SU-DHL-6 (cell line): ENCODE results near the gene MTCL1.

ENCODE experiments used
- H2AFZ ChIP-seq: fragments of 200-600 bp; sonication (generic); 2 replicates; pipeline ENCODE4 v1.6.1; 2014; ENCODE audit warnings: low read depth, mild to moderate bottlenecking, moderate library complexity, mixed read lengths, antibody characterized with exemption, low read length; ENCODE audit not compliant: severe bottlenecking
- H3F3A ChIP-seq: fragments of 200-600 bp; shearing (Covaris generic); 2 replicates; pipeline ENCODE4 v1.6.0; 2016; ENCODE audit warnings: antibody characterized with exemption, mild to moderate bottlenecking; ENCODE audit not compliant: insufficient read depth
- H3K27ac ChIP-seq: fragments of 200-600 bp; sonication (generic); 2 replicates; pipeline ENCODE4 v1.5.1; 2016; ENCODE audit warnings: low read depth, mild to moderate bottlenecking, low read length, moderate library complexity, mixed read lengths
- H3K27me3 ChIP-seq: fragments of 200-600 bp; sonication (generic), shearing (Covaris generic); 2 replicates; pipeline ENCODE4 v1.6.0; 2014; ENCODE audit warnings: mild to moderate bottlenecking, low read length
- H3K36me3 ChIP-seq: fragments of 200-600 bp; sonication (generic); 2 replicates; pipeline ENCODE4 v1.6.1; 2014; ENCODE audit warnings: mild to moderate bottlenecking, low read length, mixed read lengths
- H3K4me2 ChIP-seq: fragments of 300-600, 200-600 bp; shearing (Covaris generic), sonication (generic); 2 replicates; pipeline ENCODE4 v1.6.0; 2014; ENCODE audit warnings: low read length, low read depth, mild to moderate bottlenecking; ENCODE audit not compliant: poor library complexity, severe bottlenecking
- H3K4me3 ChIP-seq: fragments of 200-600 bp; sonication (generic); 2 replicates; pipeline ENCODE4 v1.5.1; 2014; ENCODE audit warnings: antibody characterized with exemption, low read length, mild to moderate bottlenecking, mixed read lengths; ENCODE audit not compliant: insufficient read depth, poor library complexity, severe bottlenecking
- H3K79me2 ChIP-seq: fragments of 200-600 bp; sonication (generic); 2 replicates; pipeline ENCODE4 v1.6.1; 2014; ENCODE audit warnings: mild to moderate bottlenecking, low read length, moderate library complexity; ENCODE audit not compliant: insufficient read depth
- H3K9ac ChIP-seq: fragments of 200-600 bp; sonication (generic); 2 replicates; pipeline ENCODE4 v1.7.0; 2014; ENCODE audit warnings: mild to moderate bottlenecking, low read length
- H3K9me2 ChIP-seq: fragments of 200-600 bp; sonication (generic); replicated peaks from 2 replicates; pipeline ENCODE4 v1.6.1; 2014; ENCODE audit warnings: low read length; ENCODE audit not compliant: insufficient read depth
- H3K9me3 ChIP-seq: fragments of 200-600 bp; sonication (generic); 2 replicates; pipeline ENCODE4 v1.6.1; 2014; ENCODE audit warnings: low read length, mixed read lengths; ENCODE audit not compliant: insufficient read depth
- H4K20me1 ChIP-seq: fragments of 200-600 bp; sonication (generic); 2 replicates; pipeline ENCODE4 v1.6.1; 2014; ENCODE audit warnings: low read depth, mild to moderate bottlenecking, antibody characterized with exemption, low read length, moderate library complexity, mixed read lengths
- EZH2phosphoT487 ChIP-seq: fragments of 200-600 bp; sonication (generic), shearing (Covaris generic); conservative IDR thresholded peaks from 2 replicates; pipeline ENCODE4 v1.6.1; 2018; ENCODE audit warnings: mild to moderate bottlenecking, antibody characterized with exemption, low read length, moderate library complexity, mixed read lengths
- TF ChIP-seq, protein P1 (sequence below): fragments of 200-600 bp; sonication (generic); IDR thresholded peaks from one replicate; pipeline ENCODE4 v1.5.1; 2017; ENCODE audit warnings: antibody characterized with exemption, mild to moderate bottlenecking, low read length, moderate library complexity; ENCODE audit not compliant: insufficient read depth, poor library complexity, severe bottlenecking

Gene MTCL1

DNA sequence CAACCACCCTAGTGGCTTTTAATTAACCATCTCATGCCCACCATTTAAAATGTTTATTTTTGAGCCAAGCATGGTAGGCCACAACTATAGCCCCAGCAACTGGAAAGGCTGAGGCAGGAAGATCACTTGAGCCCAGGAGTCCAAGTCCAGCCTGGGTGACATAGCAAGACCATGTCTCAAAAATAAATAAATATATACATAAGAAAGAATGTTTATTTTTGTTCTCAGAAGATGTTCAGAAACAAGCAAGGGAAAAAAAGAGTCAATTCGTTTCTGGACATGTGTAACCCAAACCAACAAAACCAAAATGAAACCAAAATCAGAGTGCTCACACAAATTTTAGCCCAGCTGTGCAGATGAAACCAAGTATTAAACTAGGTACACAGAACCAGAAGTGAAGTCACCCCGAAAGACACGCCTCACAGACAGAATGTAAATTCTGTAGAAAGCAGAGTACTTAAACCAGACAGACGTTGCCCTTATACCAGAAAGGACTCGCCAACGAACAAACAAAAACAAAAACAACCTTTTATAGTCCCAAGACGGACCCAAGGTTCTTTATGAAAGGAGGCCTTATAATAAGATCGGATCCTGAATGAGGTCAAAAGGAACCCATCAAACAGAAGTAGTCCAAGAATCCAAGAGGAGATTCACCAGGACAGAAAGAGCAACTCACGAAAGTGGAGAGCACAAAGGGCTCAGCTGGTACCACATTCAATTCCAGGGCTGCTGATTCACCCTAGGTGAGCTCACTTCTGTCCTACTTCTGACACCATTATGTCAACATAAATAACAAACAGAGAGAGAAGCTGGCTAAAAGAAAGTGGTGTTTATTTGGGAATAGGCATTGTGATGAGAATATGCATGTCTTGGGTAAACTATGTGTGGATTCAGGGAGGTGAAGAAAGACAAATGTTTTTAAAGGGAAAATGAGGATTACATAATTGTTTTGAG, 31.8 kb upstream of the MTCL1 start:
- Histone ChIP-seq H3K27ac (no peak overlapping the region), H2AFZ (no peak overlapping the region)

DNA sequence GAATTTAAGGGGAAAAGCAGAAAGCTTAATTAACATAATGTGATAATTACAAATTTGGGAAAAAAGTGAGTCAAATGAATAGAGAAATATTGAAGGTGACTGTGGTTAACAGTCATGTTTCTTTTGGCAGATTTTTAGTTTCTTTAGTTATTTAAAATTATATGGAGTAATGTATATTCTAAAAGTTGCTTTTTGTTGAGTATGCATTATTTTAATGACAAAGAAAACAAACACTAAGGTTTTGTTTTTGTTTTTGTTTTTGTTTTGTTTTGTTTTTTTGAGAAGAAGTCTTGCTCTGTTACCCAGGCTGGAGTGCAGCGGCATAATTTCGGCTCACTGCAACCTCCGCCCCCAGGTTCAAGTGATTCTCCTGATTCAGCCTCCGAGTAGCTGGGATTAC, 30.3 kb upstream of the MTCL1 start:
- TF ChIP-seq EZH2phosphoT487, result no peak
- TF ChIP-seq, protein P1, sequence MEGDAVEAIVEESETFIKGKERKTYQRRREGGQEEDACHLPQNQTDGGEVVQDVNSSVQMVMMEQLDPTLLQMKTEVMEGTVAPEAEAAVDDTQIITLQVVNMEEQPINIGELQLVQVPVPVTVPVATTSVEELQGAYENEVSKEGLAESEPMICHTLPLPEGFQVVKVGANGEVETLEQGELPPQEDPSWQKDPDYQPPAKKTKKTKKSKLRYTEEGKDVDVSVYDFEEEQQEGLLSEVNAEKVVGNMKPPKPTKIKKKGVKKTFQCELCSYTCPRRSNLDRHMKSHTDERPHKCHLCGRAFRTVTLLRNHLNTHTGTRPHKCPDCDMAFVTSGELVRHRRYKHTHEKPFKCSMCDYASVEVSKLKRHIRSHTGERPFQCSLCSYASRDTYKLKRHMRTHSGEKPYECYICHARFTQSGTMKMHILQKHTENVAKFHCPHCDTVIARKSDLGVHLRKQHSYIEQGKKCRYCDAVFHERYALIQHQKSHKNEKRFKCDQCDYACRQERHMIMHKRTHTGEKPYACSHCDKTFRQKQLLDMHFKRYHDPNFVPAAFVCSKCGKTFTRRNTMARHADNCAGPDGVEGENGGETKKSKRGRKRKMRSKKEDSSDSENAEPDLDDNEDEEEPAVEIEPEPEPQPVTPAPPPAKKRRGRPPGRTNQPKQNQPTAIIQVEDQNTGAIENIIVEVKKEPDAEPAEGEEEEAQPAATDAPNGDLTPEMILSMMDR, result no peak
- H3K9me3 ChIP-seq, result no peaks in the 10 kb centered on the region
- H3K9ac ChIP-seq, result no peak overlapping the region
- no peaks in the 10 kb centered on the region for H3K79me2 ChIP-seq
- H3K4me3 ChIP-seq, result no peak overlapping the region
- H3F3A ChIP-seq, result no peaks in the 10 kb centered on the region
- no peak overlapping the region for H2AFZ ChIP-seq
- H3K27ac ChIP-seq, result no peak overlapping the region
- H3K4me2 ChIP-seq, result no peak overlapping the region
- no peaks in the 10 kb centered on the region for H4K20me1 ChIP-seq
- H3K36me3 ChIP-seq, result no peaks in the 10 kb centered on the region
- no peaks in the 10 kb centered on the region for H3K9me2 ChIP-seq
- no peaks in the 10 kb centered on the region for H3K27me3 ChIP-seq

More for the DNA sequence above, 31.8 kb upstream of the MTCL1 start:
- Histone ChIP-seq H3K27me3 (no peaks in the 10 kb centered on the region), H3K4me3 (no peak overlapping the region), H3K4me2 (no peak overlapping the region), H3K79me2 (no peaks in the 10 kb centered on the region), H4K20me1 (no peaks in the 10 kb centered on the region), H3F3A (no peaks in the 10 kb centered on the region), H3K36me3 (no peaks in the 10 kb centered on the region), H3K9ac (no peak overlapping the region), H3K9me2 (no peaks in the 10 kb centered on the region), H3K9me3 (no peaks in the 10 kb centered on the region)
- TF ChIP-seq, protein P1, result no peak
- no peak for TF ChIP-seq EZH2phosphoT487

DNA sequence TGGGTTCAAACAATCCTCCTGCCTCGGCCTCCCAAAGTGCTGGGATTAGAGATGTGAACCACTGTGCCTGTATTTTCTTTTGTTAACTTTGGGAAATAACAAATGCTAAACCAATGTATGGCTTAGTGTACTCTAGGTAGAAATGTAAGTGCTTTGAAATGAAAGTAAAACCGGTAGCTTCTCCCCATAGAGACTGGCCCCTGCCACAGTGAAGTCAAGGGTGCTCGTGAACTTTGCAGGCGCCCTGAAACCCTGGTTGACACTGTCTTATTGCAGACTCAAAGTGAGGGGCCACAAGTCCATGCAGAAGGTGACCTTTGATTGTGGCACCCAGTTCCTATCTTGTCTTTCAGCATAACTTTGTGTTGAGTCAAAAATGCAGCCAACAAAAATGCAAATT, 24.2 kb upstream of the MTCL1 start:
- no peaks in the 10 kb centered on the region for H3F3A ChIP-seq
- no peak overlapping the region for H3K4me2 ChIP-seq
- H3K4me3 ChIP-seq, result no peak overlapping the region
- H3K79me2 ChIP-seq, result no peaks in the 10 kb centered on the region
- H3K27me3 ChIP-seq, result no peaks in the 10 kb centered on the region
- no peaks in the 10 kb centered on the region for H4K20me1 ChIP-seq
- no peak overlapping the region for H2AFZ ChIP-seq
- H3K9me2 ChIP-seq, result no peaks in the 10 kb centered on the region
- H3K9me3 ChIP-seq, result no peaks in the 10 kb centered on the region
- H3K9ac ChIP-seq, result no peak overlapping the region
- no peak overlapping the region for H3K27ac ChIP-seq
- no peaks in the 10 kb centered on the region for H3K36me3 ChIP-seq
- no peak for TF ChIP-seq EZH2phosphoT487
- TF ChIP-seq, protein P1, result no peak
